ENCODE data around the gene TTC17.

The TTC17 gene

GRCh38 chr11:43541993-43542392 lies 183.3 kb downstream of the TTC17 start:
- DNase-seq = no peak

- DNase-seq = no peak
Observed at GRCh38 chr11:43542750-43543712, 184.3 kb downstream of the TTC17 start.

All from effector CD8-positive, alpha-beta T cell (primary cell).